GM12891 (cell line): ENCODE results near the gene CCDC51.

ENCODE experiments used
- PAX5 ChIP-seq: IDR thresholded peaks from 2 replicates; pipeline ENCODE4 v1.6.1; 2011; ENCODE audit warnings: low read length, moderate library complexity, mild to moderate bottlenecking; ENCODE audit not compliant: insufficient read depth, severe bottlenecking
- POLR2A ChIP-seq: IDR thresholded peaks from 2 replicates; pipeline ENCODE4 v1.6.1; 2011; ENCODE audit warnings: low read depth, low read length, control low read depth
- POLR2AphosphoS5 ChIP-seq: IDR thresholded peaks from 2 replicates; pipeline ENCODE4 v1.6.1; 2011; ENCODE audit warnings: low read depth, low read length, control low read depth
- POU2F2 ChIP-seq: IDR thresholded peaks from 2 replicates; pipeline ENCODE4 v1.6.1; 2011; ENCODE audit warnings: low read depth, mild to moderate bottlenecking, control low read depth, low read length, moderate library complexity
- SPI1 ChIP-seq: IDR thresholded peaks from 2 replicates; pipeline ENCODE4 v1.6.1; 2011; ENCODE audit warnings: low read depth, low read length, control low read depth
- TAF1 ChIP-seq: IDR thresholded peaks from 2 replicates; pipeline ENCODE4 v1.6.1; 2011; ENCODE audit warnings: low read depth, low read length, control low read depth

GRCh38 chr3:48456456-48456855 lies 16.5 kb upstream of the CCDC51 start:
- TF ChIP-seq POLR2AphosphoS5 (no peak), POLR2A (no peak), SPI1 (no peak), TAF1 (no peak), PAX5 (no peak), POU2F2 (no peak)
